Aorta (tissue), 5 donors: ENCODE measurements around the gene PPP2R5C. TPM values are rescaled to one million over a fixed set of nuclear protein-coding genes. Genes with fewer than 3 reads are reported as not detected.

Experiments used
- ATAC-seq: fragments of 200-7000 bp; cut with Tn5 transposase; one replicate; pipeline ENCODE4 v1.9.1; 2022; ENCODE audit warnings: moderate library complexity; ENCODE audit not compliant: low FRiP score
- DNase-seq, 2 donors: peaks; one replicate each; pipeline ENCODE4 v3.0.0-alpha.2; 2020
- H3K27ac ChIP-seq, 2 donors: one replicate each; pipeline ENCODE4 v1.5.1; 2013; ENCODE audit warnings: low read length in 2 of 2, mild to moderate bottlenecking in 2 of 2, moderate library complexity in 2 of 2, control low read depth in 1 of 2, inconsistent platforms in 1 of 2, low read depth in 1 of 2
- H3K27me3 ChIP-seq, 2 donors: one replicate each; pipeline ENCODE4 v1.6.1; 2013; ENCODE audit warnings: control low read depth in 1 of 2, low read length in 1 of 2, mild to moderate bottlenecking in 1 of 2, moderate library complexity in 1 of 2; ENCODE audit not compliant: insufficient read depth in 2 of 2, control insufficient read depth in 1 of 2
- H3K36me3 ChIP-seq, 2 donors: one replicate each; pipeline ENCODE4 v1.6.1; 2013; ENCODE audit warnings: control low read depth in 1 of 2, low read length in 1 of 2, mild to moderate bottlenecking in 1 of 2; ENCODE audit not compliant: insufficient read depth in 2 of 2, control insufficient read depth in 1 of 2
- H3K4me1 ChIP-seq, 2 donors: one replicate each; pipeline ENCODE4 v1.6.1; 2013; ENCODE audit warnings: low read length in 2 of 2, control low read depth in 1 of 2, mild to moderate bottlenecking in 1 of 2, moderate library complexity in 1 of 2; ENCODE audit not compliant: insufficient read depth in 2 of 2, control insufficient read depth in 1 of 2
- H3K4me3 ChIP-seq, 2 donors: one replicate each; pipeline ENCODE4 v1.5.1; 2013; ENCODE audit warnings: low read length in 2 of 2, control low read depth in 1 of 2, mild to moderate bottlenecking in 1 of 2
- H3K9me3 ChIP-seq: one replicate; pipeline ENCODE4 v1.6.1; 2013; ENCODE audit warnings: mild to moderate bottlenecking, low read length; ENCODE audit not compliant: control insufficient read depth
- WGBS, 2 donors: extraction: QIAGEN DNeasy Blood & Tissue Kit; methylation state at CpG; one replicate each; pipeline ENCODE4 v1.1.7; 2013; 5-methylcytosine and 5-hydroxymethylcytosine counted together
- intact Hi-C, 2 donors: fragments of 100-400 bp; cut with DNase I; formaldehyde crosslinking; loops; one replicate each; pipeline versions ENCODE4 v1.14.2 to v1.15.0; 2022
- polyA plus RNA-seq, 2 donors: library from polyadenylated mRNA; stranded (reverse); fragments of 200-250 nt; gene quantifications; one replicate each; pipeline ENCODE4 v1.2.3, GENCODE V29; 2013
- total RNA-seq, 2 donors: library from RNA; stranded (reverse); fragmentation: NEBNext Ultra II Directional; extraction: Animal tissue kit (Norgen Biotek cat#: 25700); gene quantifications; one replicate each; pipeline ENCODE4 v1.2.1, GENCODE V29; 2021
- donor health status: healthy with polysubstance abuse.
- donor health status: Bipolar disorder and iron deficiency.
- donor health status: DM: no; HTN: no; CAD: no.
- donor health status: DM: no; HTN: no; CAD: no.
- donor health status: DM: yes; HTN: yes; CAD: no.

PPP2R5C gene
- total and polyA plus RNA-seq, 4 donors, result 64.0 to 155 (median 115) TPM

GRCh38 chr14:101827286-101827685 lies 65.8 kb downstream of the PPP2R5C start:
- Histone ChIP-seq H3K27ac (no peak overlapping the region), H3K27me3 (no peaks in the 10 kb centered on the region), H3K4me1 (no peaks in the 10 kb centered on the region), H3K36me3 (peaks cover 0 to 2% of the 10 kb centered on the region in 2 donors), H3K4me3 (no peak overlapping the region), H3K9me3 (no peaks in the 10 kb centered on the region)
- ATAC-seq (no peak), DNase-seq (no peak)
- WGBS, 2 donors, result 76 to 80% methylated on average over 3 of the region's 3 CpGs
- intact Hi-C loops, result no loop called here

- no peaks in the 10 kb centered on the region for H3K4me1 ChIP-seq
- ATAC-seq (no peak), DNase-seq (no peak)
- H3K36me3 ChIP-seq, result peaks cover 0 to 2% of the 10 kb centered on the region in 2 donors
- H3K9me3 ChIP-seq, result no peaks in the 10 kb centered on the region
- no peak overlapping the region for H3K4me3 ChIP-seq
- 20 to 38% methylated on average over 2 of the region's 2 CpGs for WGBS, 2 donors
- no peak overlapping the region for H3K27ac ChIP-seq
- no peaks in the 10 kb centered on the region for H3K27me3 ChIP-seq
- intact Hi-C loops, result no loop called here
Measured at GRCh38 chr14:101828046-101828445, 66.5 kb downstream of the PPP2R5C start.

- no peak overlapping the region for H3K4me3 ChIP-seq
- H3K4me1 ChIP-seq, result peaks cover 0 to 6% of the 10 kb centered on the region in 2 donors
- H3K27ac ChIP-seq, result no peak overlapping the region
- no peaks in the 10 kb centered on the region for H3K9me3 ChIP-seq
- no peak for DNase-seq
- H3K27me3 ChIP-seq, result no peaks in the 10 kb centered on the region
- H3K36me3 ChIP-seq, result peaks cover 0 to 2% of the 10 kb centered on the region in 2 donors
- intact Hi-C loops, result no loop called here
- 76 to 77% methylated on average over 4 of the region's 4 CpGs for whole genome bisulfite sequencing, 2 donors
- ATAC-seq, result no peak
Measured at GRCh38 chr14:101830271-101830670, 68.8 kb downstream of the PPP2R5C start.

GRCh38 chr14:101833045-101833444 lies 71.5 kb downstream of the PPP2R5C start:
- Histone ChIP-seq H3K9me3 (no peaks in the 10 kb centered on the region), H3K4me3 (no peak overlapping the region), H3K27me3 (no peaks in the 10 kb centered on the region), H3K4me1 (peaks cover 0 to 6% of the 10 kb centered on the region in 2 donors), H3K27ac (no peak overlapping the region), H3K36me3 (peaks cover 0 to 2% of the 10 kb centered on the region in 2 donors)
- DNase-seq, result no peak
- WGBS, 2 donors, result 84% methylated on average over 11 of the region's 11 CpGs
- intact Hi-C loops, result no loop called here
- ATAC-seq, result no peak

GRCh38 chr14:101834397-101834796 lies 72.9 kb downstream of the PPP2R5C start:
- Histone ChIP-seq H3K27ac (no peak overlapping the region), H3K27me3 (no peaks in the 10 kb centered on the region), H3K4me3 (no peak overlapping the region), H3K9me3 (no peaks in the 10 kb centered on the region), H3K4me1 (peaks cover 0 to 6% of the 10 kb centered on the region in 2 donors), H3K36me3 (peaks cover 0 to 2% of the 10 kb centered on the region in 2 donors)
- ATAC-seq, result no peak
- WGBS, 2 donors, result 69 to 70% methylated on average over 4 of the region's 4 CpGs
- no peak for DNase-seq
- intact Hi-C loops, result no loop called here

- ATAC-seq (no peak), DNase-seq (no peak)
- Histone ChIP-seq H3K36me3 (no peaks in the 10 kb centered on the region), H3K9me3 (no peaks in the 10 kb centered on the region), H3K27me3 (no peaks in the 10 kb centered on the region), H3K27ac (no peak overlapping the region), H3K4me1 (peaks cover 0 to 6% of the 10 kb centered on the region in 2 donors), H3K4me3 (no peak overlapping the region)
- intact Hi-C loops, result no loop called here
- 57% methylated on average over 6 of the region's 6 CpGs for WGBS, 2 donors
Measured at GRCh38 chr14:101834800-101835547, 73.5 kb downstream of the PPP2R5C start.

- WGBS, 2 donors, result 74 to 85% methylated on average over 11 of the region's 11 CpGs
- Histone ChIP-seq H3K4me3 (no peak overlapping the region), H3K36me3 (no peaks in the 10 kb centered on the region), H3K4me1 (peaks cover 0 to 6% of the 10 kb centered on the region in 2 donors), H3K27ac (no peak overlapping the region), H3K27me3 (no peaks in the 10 kb centered on the region), H3K9me3 (no peaks in the 10 kb centered on the region)
- peak; percentile 27 for ATAC-seq
- intact Hi-C loops, result no loop called here
- no peak for DNase-seq
Measured at GRCh38 chr14:101835566-101835965, 74.1 kb downstream of the PPP2R5C start.

- Histone ChIP-seq H3K4me3 (no peak overlapping the region), H3K27me3 (no peaks in the 10 kb centered on the region), H3K9me3 (no peaks in the 10 kb centered on the region), H3K4me1 (peaks cover 0 to 6% of the 10 kb centered on the region in 2 donors), H3K27ac (peak overlapping the region in 1 of 2 donors; percentile 83), H3K36me3 (no peaks in the 10 kb centered on the region)
- intact Hi-C loops, result no loop called here
- peak; percentile 77 for ATAC-seq
- no peak for DNase-seq
- WGBS, 2 donors, result 0 to 2% methylated on average over 8 of the region's 8 CpGs
Measured at GRCh38 chr14:101836135-101836534, 74.6 kb downstream of the PPP2R5C start.

GRCh38 chr14:101838476-101838875 lies 77.0 kb downstream of the PPP2R5C start:
- no peak overlapping the region for H3K27ac ChIP-seq
- no peaks in the 10 kb centered on the region for H3K36me3 ChIP-seq
- DNase-seq (no peak), ATAC-seq (no peak)
- peaks cover 0 to 6% of the 10 kb centered on the region in 2 donors for H3K4me1 ChIP-seq
- intact Hi-C loops, result no loop called here
- WGBS, 2 donors, result 88 to 95% methylated on average over 5 of the region's 5 CpGs
- H3K27me3 ChIP-seq, result no peaks in the 10 kb centered on the region
- no peak overlapping the region for H3K4me3 ChIP-seq
- H3K9me3 ChIP-seq, result no peaks in the 10 kb centered on the region
